ENCODE results near the gene GFY. TPM values are rescaled to one million over a fixed set of nuclear protein-coding genes. Genes with fewer than 3 reads are reported as not detected.
A peak's percentile ranks its signal among the peaks of the same experiment; 100 is the strongest.
"Not testable (repeated sequence)": the region's sequence is repeated elsewhere in the genome, so short reads cannot be mapped to it uniquely, and the experiment has no call there.

Gene GFY
- total RNA-seq, 1 donor from 2014 or later = not detected

GRCh38 chr19:49463960-49464740, 39.0 kb downstream of the GFY start:
- DNase-seq (ENCODE audit: low spot score in 2 of 2) = no peak
- FAIRE-seq = no peak

- no peak for DNase-seq (ENCODE audit: low spot score in 2 of 2)
- FAIRE-seq = no peak
These were observed 40.2 kb downstream of the GFY start for GRCh38 chr19:49465371-49465770.

GRCh38 chr19:49468199-49468598, 43.0 kb downstream of the GFY start:
- FAIRE-seq (no peak), DNase-seq (ENCODE audit: low spot score in 2 of 2) (no peak)

- DNase-seq (ENCODE audit: low spot score in 2 of 2) (no peak), FAIRE-seq (no peak)
These were observed 43.7 kb downstream of the GFY start for GRCh38 chr19:49468746-49469447.

GRCh38 chr19:49469828-49470614, 44.8 kb downstream of the GFY start:
- no peak for DNase-seq (ENCODE audit: low spot score in 2 of 2)
- FAIRE-seq = no peak

- FAIRE-seq = no peak
These were observed 45.4 kb downstream of the GFY start for GRCh38 chr19:49470615-49470978.

GRCh38 chr19:49472936-49473335, 47.7 kb downstream of the GFY start:
- no peak for FAIRE-seq
- DNase-seq (ENCODE audit: low spot score in 2 of 2) = no peak

More at GRCh38 chr19:49470615-49470978, 45.4 kb downstream of the GFY start:
- no peak for DNase-seq (ENCODE audit: low spot score in 2 of 2)

GRCh38 chr19:49473501-49473867, 48.3 kb downstream of the GFY start:
- not testable (repeated sequence) for DNase-seq (ENCODE audit: low spot score in 2 of 2); FAIRE-seq

- no peak for FAIRE-seq
- DNase-seq (ENCODE audit: low spot score in 2 of 2) = peak; percentile 83 to 95
These were observed 48.8 kb downstream of the GFY start, which contains the start of gene FLT3LG for GRCh38 chr19:49473868-49474541. Gene FLT3LG, plus strand, starts transcription at chr19:49474215. Its CDS starts 425 bp downstream, at chr19:49474640.

GRCh38 chr19:49474542-49474924, 49.3 kb downstream of the GFY start:
- FAIRE-seq (no peak), DNase-seq (ENCODE audit: low spot score in 2 of 2) (no peak)

- DNase-seq (ENCODE audit: low spot score in 2 of 2) (no peak), FAIRE-seq (no peak)
These were observed 50.2 kb downstream of the GFY start for GRCh38 chr19:49475191-49475917.

- no peak for DNase-seq (ENCODE audit: low spot score in 2 of 2)
- no peak for FAIRE-seq
These were observed 51.0 kb downstream of the GFY start for GRCh38 chr19:49475995-49476880.

Other genes starting within 250 kb of the GFY start
- gene SLC6A16, start 100.2 kb upstream of the GFY start, total RNA-seq = not detected
- gene CD37, start 90.0 kb upstream of the GFY start, total RNA-seq = 0.82 TPM
- gene TEAD2, start 63.0 kb upstream of the GFY start, total RNA-seq = 5.3 TPM
- gene DKKL1, start 61.5 kb upstream of the GFY start, total RNA-seq = 1.2 TPM
- gene KASH5, start 37.1 kb upstream of the GFY start, total RNA-seq = not detected
- not detected for gene PTH2, start 1.9 kb upstream of the GFY start, total RNA-seq
- gene SLC17A7, start 16.1 kb downstream of the GFY start, total RNA-seq = 13.9 TPM
- 60.7 TPM for gene PIH1D1, start 26.4 kb downstream of the GFY start, total RNA-seq
- gene ALDH16A1, start 27.8 kb downstream of the GFY start, total RNA-seq = 11.8 TPM
- gene FLT3LG, start 48.8 kb downstream of the GFY start, total RNA-seq = 0.41 TPM
- 2,981 TPM for gene RPL13A, start 62.2 kb downstream of the GFY start, total RNA-seq
- 4,137 TPM for gene RPS11, start 71.0 kb downstream of the GFY start, total RNA-seq
- gene FCGRT, start 87.3 kb downstream of the GFY start, total RNA-seq = 13.0 TPM
- gene RCN3, start 102.6 kb downstream of the GFY start, total RNA-seq = 2.4 TPM
- gene NOSIP, start 155.2 kb downstream of the GFY start, total RNA-seq = 33.4 TPM
- gene PRRG2, start 155.9 kb downstream of the GFY start, total RNA-seq = 0.41 TPM
- 5.7 TPM for gene PRR12, start 165.8 kb downstream of the GFY start, total RNA-seq
- 0.82 TPM for gene RRAS, start 214.8 kb downstream of the GFY start, total RNA-seq
- gene SCAF1, start 216.8 kb downstream of the GFY start, total RNA-seq = 9.4 TPM
- gene IRF3, start 240.5 kb downstream of the GFY start, total RNA-seq = 10.2 TPM
- 1.2 TPM for gene BCL2L12, start 240.5 kb downstream of the GFY start, total RNA-seq